ENCODE results near the gene MYT1. TPM values are rescaled to one million over a fixed set of nuclear protein-coding genes. Genes with fewer than 3 reads are reported as not detected.
"Not testable (repeated sequence)": the region's sequence is repeated elsewhere in the genome, so short reads cannot be mapped to it uniquely, and the experiment has no call there.

The MYT1 gene
- total and polyA plus RNA-seq, 9 of the 15 experiments (the other 6 are each of a cell fraction or from before 2014, with no cell fraction given) = 0.02 to 0.12 (median 0.06) TPM; not detected in 4

GRCh38 chr20:64285579-64286446 lies 121.6 kb downstream of the MYT1 start:
- intact Hi-C loops (cut with micrococcal nuclease); BruUV-seq (replicated peaks); H3K4me1 ChIP-seq (replicated peaks in 1 of 2; ENCODE audit: control insufficient read depth in 2 of 2, insufficient read depth in 2 of 2, low read length in 2 of 2); H3K27ac ChIP-seq (ENCODE audit: extremely low read depth, low read depth, low read length); H3K79me2 ChIP-seq (ENCODE audit: control insufficient read depth, insufficient read depth, low read length); H3K9ac ChIP-seq (ENCODE audit: insufficient read depth in 1 of 2, low read depth in 2 of 2, low read length in 2 of 2); in situ Hi-C loops (cut with MboI); FAIRE-seq; H3K27me3 ChIP-seq (ENCODE audit: control insufficient read depth in 2 of 2, insufficient read depth in 2 of 2, low read length in 2 of 2); H2AFZ ChIP-seq (ENCODE audit: low read depth, low read length); H3K36me3 ChIP-seq (ENCODE audit: control insufficient read depth, insufficient read depth, low read length); H3K9me1 ChIP-seq (ENCODE audit: control insufficient read depth, insufficient read depth, low read length); H3K4me3 ChIP-seq; H4K20me1 ChIP-seq (replicated peaks; ENCODE audit: control insufficient read depth, insufficient read depth, low read length); H3K4me2 ChIP-seq (ENCODE audit: insufficient read depth, low read length); TF ChIP-seq ZNF740 (tag; IDR thresholded peaks at IDR 0.05): not testable (repeated sequence)
- peak; percentile 51 to 89 (median 59) for DNase-seq (ENCODE audit: extremely low read depth in 1 of 4, low spot score in 3 of 4)
- ChIA-PET POLR2A (interaction anchor here (0.6 kb wide), 1 partner anchor 27 kb away, joined by 3 read pairs; no protein-coding TSS in a partner anchor), CTCF (ENCODE audit: low intra/inter-chr PET ratio) (interaction anchor here (0.6 to 0.7 kb wide), 3 partner anchors 14 to 964 kb away, joined by 3 read pairs; no protein-coding TSS in a partner anchor)
- ATAC-seq = peak; percentile 98
- H3K9me3 ChIP-seq (replicated peaks; ENCODE audit: control insufficient read depth, insufficient read depth, low read depth, low read length) = peaks cover 12% of the 10 kb centered on the region
- 27% methylated on average over 15 of the region's 46 CpGs for WGBS (ENCODE audit: insufficient coverage, low coverage, missing lambda C conversion rate)
- peak; percentile 70 for TF ChIP-seq CXXC5 (CRISPR knock-in tag; IDR thresholded peaks at IDR 0.05)
- TF ChIP-seq FOXP1 (CRISPR knock-in tag; IDR thresholded peaks at IDR 0.05) = peak; percentile 76
- TF ChIP-seq RBFOX2 (IDR thresholded peaks at IDR 0.05; ENCODE audit: low read depth, low read length) = peak; percentile 25; the same call in 1 of the 2 replicates
- peak; percentile 22; the same call in 1 of the 2 replicates for TF ChIP-seq CBX5 (IDR thresholded peaks at IDR 0.05; ENCODE audit: borderline replicate concordance, low read depth)
- TF ChIP-seq ZBTB1 (CRISPR knock-in tag; IDR thresholded peaks at IDR 0.05; ENCODE audit: borderline replicate concordance, low read depth) = peak; percentile 32; the same call in 1 of the 2 replicates
- TF ChIP-seq RCOR1 (IDR thresholded peaks at IDR 0.05; ENCODE audit: borderline replicate concordance in 1 of 2, low read depth in 2 of 2, low read length in 2 of 2) = peak in 1 of 2 experiments; percentile 41; a peak in 1 of 4 replicates
- TF ChIP-seq HMGXB4 (CRISPR knock-in tag; IDR thresholded peaks at IDR 0.05) = peak; percentile 98
- TF ChIP-seq ZNF740 (CRISPR knock-in tag; IDR thresholded peaks at IDR 0.05) = 0 out of 2 replicates have a peak, but pooled peaks have one; percentile 10
- TF ChIP-seq NBN (IDR thresholded peaks at IDR 0.05; ENCODE audit: low read depth) = peak; percentile 92
- peak; percentile 39; the same call in 1 of the 2 replicates for TF ChIP-seq FOSL1 (tag; conservative IDR thresholded peaks at IDR 0.05)
- TF ChIP-seq ZNF224 (CRISPR knock-in tag; IDR thresholded peaks at IDR 0.05) = 0 out of 2 replicates have a peak, but pooled peaks have one; percentile 47
- peak in 1 of 2 experiments; percentile 53; a peak in 1 of 4 replicates for TF ChIP-seq SRF (CRISPR knock-in tag; IDR thresholded peaks at IDR 0.05)
- peak; percentile 48 to 82 for TF ChIP-seq MAZ (CRISPR knock-in tag; conservative IDR thresholded peaks at IDR 0.05 in 1 of 2, IDR thresholded peaks at IDR 0.05 in 1 of 2)
- TF ChIP-seq SMC3 (conservative IDR thresholded peaks at IDR 0.05; ENCODE audit: insufficient read depth, low read depth, low read length) = peak; percentile 90
- TF ChIP-seq TAF15 (IDR thresholded peaks at IDR 0.05; ENCODE audit: low read depth, low read length) = 0 out of 2 replicates have a peak, but pooled peaks have one; percentile 67
- TF ChIP-seq TRIM24 (IDR thresholded peaks at IDR 0.05) = peak; percentile 15 to 46; a peak in 1 of 4 replicates
- TF ChIP-seq POLR2G (IDR thresholded peaks at IDR 0.05; ENCODE audit: low read depth, low read length) = 0 out of 2 replicates have a peak, but pooled peaks have one; percentile 28
